Neutrophil (primary cell): ENCODE measurements around the gene GZMM.

Experiments
- H3K27ac ChIP-seq: fragments of 200-600 bp; sonication (generic); 2 replicates; pipeline ENCODE4 v1.5.1; 2016; ENCODE audit warnings: mild to moderate bottlenecking, moderate library complexity
- H3K27me3 ChIP-seq: fragments of 200-600 bp; sonication (generic); 2 replicates; pipeline ENCODE4 v1.6.0; 2016; ENCODE audit warnings: mild to moderate bottlenecking
- H3K36me3 ChIP-seq: fragments of 200-600 bp; sonication (generic); 2 replicates; pipeline ENCODE4 v1.5.1; 2017
- H3K4me1 ChIP-seq, 2 experiments: fragments of 200-600 bp in 1 of 2; sonication (generic) in 1 of 2; 1 replicate in 1 of 2; 2 replicates in 1 of 2; pipeline versions ENCODE4 v1.5.1 to v1.6.1; 2013 to 2016; ENCODE audit warnings: low read depth in 1 of 2, low read length in 1 of 2, mild to moderate bottlenecking in 1 of 2, moderate library complexity in 1 of 2; ENCODE audit not compliant: control insufficient read depth in 1 of 2, insufficient read depth in 1 of 2
- H3K4me3 ChIP-seq, 2 experiments: fragments of 200-600 bp in 1 of 2; sonication (generic) in 1 of 2; 1 replicate in 1 of 2; 2 replicates in 1 of 2; pipeline ENCODE4 v1.5.1; 2013 to 2016; ENCODE audit warnings: low read depth in 1 of 2, low read length in 1 of 2, mild to moderate bottlenecking in 1 of 2, moderate library complexity in 1 of 2
- H3K9me3 ChIP-seq: fragments of 200-600 bp; sonication (generic); 2 replicates; pipeline ENCODE4 v1.5.1; 2016
- CTCF ChIP-seq: fragments of 200-600 bp; sonication (generic); IDR thresholded peaks from 2 replicates; pipeline ENCODE4 v1.5.1; 2016; ENCODE audit warnings: antibody characterized with exemption

Gene GZMM

GRCh38 chr19:543910-544608 is at the start of gene GZMM:
Gene GZMM, plus strand, starts transcription at chr19:544053. Its CDS starts 19 bp downstream, at chr19:544072.
- H3K27ac ChIP-seq = no peak within 1 kb of the TSS
- H3K4me1 ChIP-seq = no peaks in the 10 kb centered on the region
- H3K27me3 ChIP-seq = peaks cover 19% of the 10 kb centered on the region
- no peak for TF ChIP-seq CTCF
- H3K4me3 ChIP-seq = no peak within 1 kb of the TSS
- H3K36me3 ChIP-seq = peaks cover 35% of the 10 kb centered on the region
- no peaks in the 10 kb centered on the region for H3K9me3 ChIP-seq

- H3K4me3 ChIP-seq = no peak overlapping the region
- no peaks in the 10 kb centered on the region for H3K36me3 ChIP-seq
- H3K4me1 ChIP-seq = peaks cover 19 to 44% of the 10 kb centered on the region in 2 experiments
- peaks cover 60% of the 10 kb centered on the region for H3K27me3 ChIP-seq
- no peaks in the 10 kb centered on the region for H3K9me3 ChIP-seq
- no peak for TF ChIP-seq CTCF
- H3K27ac ChIP-seq = no peak overlapping the region
Observed at GRCh38 chr19:494171-495080, 49.4 kb upstream of the GZMM start.

GRCh38 chr19:495081-495401 is 48.8 kb upstream of the GZMM start:
- Histone ChIP-seq H3K27ac (peak overlapping the region; percentile 2), H3K36me3 (no peaks in the 10 kb centered on the region), H3K4me3 (no peak overlapping the region), H3K4me1 (peaks cover 13 to 37% of the 10 kb centered on the region in 2 experiments), H3K9me3 (no peaks in the 10 kb centered on the region), H3K27me3 (peaks cover 66% of the 10 kb centered on the region)
- TF ChIP-seq CTCF = no peak

- H3K9me3 ChIP-seq = no peaks in the 10 kb centered on the region
- peaks cover 71% of the 10 kb centered on the region for H3K27me3 ChIP-seq
- no peak overlapping the region for H3K4me3 ChIP-seq
- peak overlapping the region; percentile 2 for H3K27ac ChIP-seq
- H3K4me1 ChIP-seq = peaks cover 13 to 32% of the 10 kb centered on the region in 2 experiments
- peak; percentile 92 for TF ChIP-seq CTCF
- no peaks in the 10 kb centered on the region for H3K36me3 ChIP-seq
Observed at GRCh38 chr19:495402-496111, 48.3 kb upstream of the GZMM start.

GRCh38 chr19:496112-496665 is 47.7 kb upstream of the GZMM start, which contains the start of gene MADCAM1:
Gene MADCAM1, plus strand, starts transcription at chr19:496486. Its CDS starts 14 bp downstream, at chr19:496500.
- no peaks in the 10 kb centered on the region for H3K36me3 ChIP-seq
- H3K27ac ChIP-seq = peak within 1 kb of the TSS; percentile 2
- no peaks in the 10 kb centered on the region for H3K9me3 ChIP-seq
- peaks cover 17 to 37% of the 10 kb centered on the region in 2 experiments for H3K4me1 ChIP-seq
- peaks cover 71% of the 10 kb centered on the region for H3K27me3 ChIP-seq
- TF ChIP-seq CTCF = no peak
- H3K4me3 ChIP-seq = peak within 1 kb of the TSS in 1 of 2 experiments; percentile 53
